GM11168 (cell line): Measurements from ENCODE around the gene SPSB2.

Experiments
- in situ Hi-C: fragments of 300-500 bp; cut with MboI; formaldehyde crosslinking; loops from one replicate; pipeline ENCODE4 v1.12.0; 2022; ENCODE audit warnings: low sequenced_read_pairs; ENCODE audit not compliant: unreplicated experiment

The SPSB2 gene

DNA sequence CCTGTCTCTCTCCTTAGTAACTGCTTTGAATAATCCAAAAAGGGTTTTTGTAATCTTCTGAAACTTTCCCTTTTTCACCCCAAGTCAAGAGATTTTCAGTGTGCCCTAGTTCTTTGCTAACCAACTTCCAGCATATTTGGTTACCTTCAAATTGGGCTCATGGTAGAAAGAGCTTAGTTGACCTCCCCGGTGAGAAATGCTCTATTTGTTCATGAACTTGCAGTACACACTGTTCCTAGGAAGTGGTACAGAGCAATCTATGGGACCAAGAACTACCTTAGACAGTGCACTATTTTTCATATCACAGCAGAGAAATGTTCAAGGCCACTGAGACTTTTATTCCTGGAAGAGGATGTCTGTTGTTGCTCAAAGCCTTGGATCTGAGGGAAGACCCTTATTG lies 19.5 kb downstream of the SPSB2 start:
- in situ Hi-C loops: no loop called here

DNA sequence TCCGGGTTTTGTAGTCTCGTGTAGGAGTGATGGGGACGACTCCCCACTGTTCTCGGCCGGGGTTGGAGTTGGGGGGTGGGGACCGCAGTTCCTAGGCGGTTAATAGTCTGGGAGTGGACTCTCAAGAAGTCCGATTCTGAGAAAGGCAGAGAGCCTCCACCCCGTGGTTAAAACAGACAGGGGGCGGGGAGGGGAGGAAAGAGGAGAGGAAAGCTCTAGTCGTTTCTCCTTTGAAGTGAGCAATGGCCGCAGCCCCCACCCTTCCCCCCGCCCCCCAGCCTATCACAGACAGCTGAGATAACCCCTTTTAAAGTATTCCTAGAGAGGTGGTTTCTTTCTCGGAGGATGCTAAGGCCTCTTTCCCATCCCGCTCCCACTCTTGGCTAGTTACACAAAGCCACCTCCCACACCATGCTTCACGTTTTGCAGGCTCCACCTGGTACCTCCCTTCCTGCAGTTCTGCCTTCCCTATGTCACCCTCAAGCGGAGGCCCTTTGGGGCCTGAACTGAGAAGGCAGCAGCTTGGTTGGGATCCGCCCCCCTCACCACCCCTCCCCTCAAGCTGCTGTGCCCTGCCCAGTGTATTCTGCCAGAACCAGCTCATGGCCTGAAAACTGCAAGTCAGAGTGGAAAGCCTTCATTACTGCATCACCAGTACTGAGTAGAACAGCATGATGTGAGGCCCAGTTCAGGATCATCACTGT lies 20.3 kb downstream of the SPSB2 start:
- in situ Hi-C loops: no loop called here

DNA sequence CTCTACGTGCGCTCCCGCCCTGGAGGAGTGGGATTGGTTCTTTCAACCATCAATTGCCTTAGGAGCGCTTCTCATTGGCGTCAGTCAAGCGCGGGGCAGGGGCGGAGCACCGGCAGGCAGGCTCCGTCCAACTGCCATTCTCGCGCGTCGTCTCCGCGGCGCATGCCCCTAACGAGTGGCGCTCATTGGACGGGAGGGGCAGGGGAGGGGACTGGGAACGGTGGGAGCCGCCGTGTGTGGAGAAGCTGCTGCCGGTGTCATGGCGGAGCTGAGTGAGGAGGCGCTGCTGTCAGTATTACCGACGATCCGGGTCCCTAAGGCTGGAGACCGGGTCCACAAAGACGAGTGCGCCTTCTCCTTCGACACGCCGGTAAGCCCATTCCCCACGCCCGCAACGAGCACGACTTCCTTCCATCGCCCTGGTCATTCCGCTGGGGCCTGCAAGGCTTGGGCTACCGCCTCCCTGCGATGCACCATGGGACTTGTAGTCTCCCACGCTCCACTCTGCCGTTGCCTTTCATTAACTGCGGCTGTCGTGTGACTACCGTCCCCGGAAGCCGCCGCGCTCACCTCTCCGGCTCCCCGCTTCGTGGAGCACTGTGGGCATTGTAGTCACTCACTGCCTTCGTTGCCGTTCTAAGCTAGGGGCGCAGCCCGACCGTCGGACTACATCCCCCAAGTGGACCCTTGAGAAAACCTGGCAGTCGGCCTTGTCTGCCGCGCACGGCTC lies 21.0 kb downstream of the SPSB2 start, which contains the start of gene USP5:
Gene USP5, plus strand, starts transcription at position 230 of the 730 bp plus-strand sequence. Its CDS starts 30 bp downstream, at position 260.
- in situ Hi-C loops: no loop called here

DNA sequence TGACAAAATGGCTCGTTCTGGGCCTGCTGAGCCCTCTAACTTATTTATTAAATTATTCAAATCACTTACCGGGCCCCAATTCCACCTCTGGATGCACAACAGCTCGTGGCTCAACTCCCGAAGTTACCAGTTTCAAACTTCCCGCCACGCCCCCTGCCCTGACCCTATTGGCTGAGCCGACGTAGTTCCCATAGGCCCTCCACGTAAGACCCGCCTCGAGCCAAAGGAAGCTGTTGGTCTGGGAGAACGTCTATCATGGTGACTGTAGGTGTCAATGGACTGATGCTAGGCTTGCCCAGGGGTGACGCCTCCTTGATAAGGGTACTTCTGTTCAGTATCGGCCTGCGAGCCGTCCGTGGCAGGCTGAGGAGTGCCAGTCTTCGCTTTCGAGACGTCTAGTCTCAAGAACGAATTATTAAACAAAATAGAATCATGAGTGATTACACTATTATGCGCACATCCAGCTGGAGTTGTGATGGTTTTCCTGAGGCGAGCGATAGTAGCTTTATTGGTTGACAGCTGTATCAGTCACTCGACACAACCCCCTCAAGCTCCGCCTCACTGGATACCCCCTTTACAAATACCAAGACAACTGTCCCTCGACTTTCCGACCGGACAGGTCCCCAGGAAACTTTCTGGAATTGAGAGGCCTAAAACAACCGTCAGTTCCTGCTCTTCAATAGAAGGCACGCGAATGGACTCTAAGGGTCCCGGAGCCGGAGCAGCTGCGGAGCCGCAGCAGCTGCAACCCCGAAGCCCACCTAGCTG lies 21.8 kb downstream of the SPSB2 start, which contains the start of gene CDCA3:
Gene CDCA3, minus strand, starts transcription at position 134 of the 768 bp plus-strand sequence. CDS start 334 bp downstream, outside the sequence.
- in situ Hi-C loops: no loop called here

GRCh38 chr12:6850796-6851152 lies 22.3 kb downstream of the SPSB2 start:
- in situ Hi-C loops: no loop called here

GRCh38 chr12:6849976-6850560 lies 23.0 kb downstream of the SPSB2 start:
- in situ Hi-C loops: no loop called here

GRCh38 chr12:6849427-6849826 lies 23.7 kb downstream of the SPSB2 start:
- in situ Hi-C loops: no loop called here

DNA sequence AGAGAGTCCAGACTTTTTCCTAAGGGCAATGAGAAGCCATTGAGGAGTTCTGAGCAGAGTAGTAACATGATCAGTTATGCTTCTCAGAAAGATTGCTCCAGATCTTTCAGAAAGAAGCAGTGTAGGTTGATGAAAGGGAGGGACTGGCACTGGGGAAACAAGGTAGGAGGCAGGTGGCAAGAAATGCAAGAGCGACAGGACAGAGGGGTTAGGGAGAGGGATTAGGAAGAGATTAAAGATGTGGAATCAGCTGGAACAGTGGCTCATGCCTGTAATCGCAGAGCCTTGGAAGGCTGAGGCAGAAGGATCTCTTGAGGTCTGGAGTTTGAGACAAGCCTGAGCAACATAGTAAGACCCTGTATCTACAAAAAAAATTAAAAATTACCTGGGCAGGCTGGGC lies 25.4 kb downstream of the SPSB2 start:
- in situ Hi-C loops: no loop called here

GRCh38 chr12:6846316-6846869 lies 26.7 kb downstream of the SPSB2 start:
- in situ Hi-C loops: no loop called here

DNA sequence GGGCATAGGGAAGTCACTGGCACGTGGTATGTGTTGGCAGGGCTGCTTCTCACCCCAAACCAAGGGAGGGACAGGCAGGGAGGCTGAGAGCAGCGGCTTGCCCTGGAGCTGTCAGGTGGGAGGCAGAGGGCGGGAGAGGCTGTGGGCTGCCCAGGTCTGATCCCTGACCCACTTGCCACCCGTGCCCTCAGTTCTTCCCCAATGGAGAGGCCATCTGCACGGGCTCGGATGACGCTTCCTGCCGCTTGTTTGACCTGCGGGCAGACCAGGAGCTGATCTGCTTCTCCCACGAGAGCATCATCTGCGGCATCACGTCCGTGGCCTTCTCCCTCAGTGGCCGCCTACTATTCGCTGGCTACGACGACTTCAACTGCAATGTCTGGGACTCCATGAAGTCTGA lies 27.7 kb downstream of the SPSB2 start:
- in situ Hi-C loops: no loop called here

- in situ Hi-C loops: no loop called here
Observed at GRCh38 chr12:6843118-6843902, 29.8 kb downstream of the SPSB2 start.

GRCh38 chr12:6842075-6842474 lies 31.0 kb downstream of the SPSB2 start:
- in situ Hi-C loops: no loop called here

- in situ Hi-C loops: no loop called here
Observed at GRCh38 chr12:6840761-6841515, 32.2 kb downstream of the SPSB2 start, which contains the start of gene GNB3. Gene GNB3 (plus strand): TSS chr12:6840925. CDS start chr12:6841288, 363 bp downstream.

DNA sequence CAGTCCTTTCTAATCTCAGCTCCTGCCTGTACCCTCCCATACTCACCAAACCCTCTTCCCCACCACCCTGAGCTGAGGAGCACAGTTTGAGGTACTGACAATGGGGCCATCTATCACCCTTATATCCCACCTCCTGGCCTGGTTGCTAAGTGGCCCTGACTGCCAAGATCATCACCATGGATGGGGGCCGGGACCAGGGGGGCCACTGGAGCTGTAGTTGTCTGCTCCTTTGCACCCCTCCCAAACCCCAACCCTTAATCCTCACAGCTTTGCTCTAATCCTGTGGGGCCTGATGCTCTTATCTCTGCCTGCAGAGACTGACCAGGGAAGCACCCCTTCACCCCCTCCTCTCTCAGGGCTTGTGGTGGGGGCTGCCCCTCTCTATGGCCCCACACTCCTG lies 32.8 kb downstream of the SPSB2 start:
- in situ Hi-C loops: no loop called here

DNA sequence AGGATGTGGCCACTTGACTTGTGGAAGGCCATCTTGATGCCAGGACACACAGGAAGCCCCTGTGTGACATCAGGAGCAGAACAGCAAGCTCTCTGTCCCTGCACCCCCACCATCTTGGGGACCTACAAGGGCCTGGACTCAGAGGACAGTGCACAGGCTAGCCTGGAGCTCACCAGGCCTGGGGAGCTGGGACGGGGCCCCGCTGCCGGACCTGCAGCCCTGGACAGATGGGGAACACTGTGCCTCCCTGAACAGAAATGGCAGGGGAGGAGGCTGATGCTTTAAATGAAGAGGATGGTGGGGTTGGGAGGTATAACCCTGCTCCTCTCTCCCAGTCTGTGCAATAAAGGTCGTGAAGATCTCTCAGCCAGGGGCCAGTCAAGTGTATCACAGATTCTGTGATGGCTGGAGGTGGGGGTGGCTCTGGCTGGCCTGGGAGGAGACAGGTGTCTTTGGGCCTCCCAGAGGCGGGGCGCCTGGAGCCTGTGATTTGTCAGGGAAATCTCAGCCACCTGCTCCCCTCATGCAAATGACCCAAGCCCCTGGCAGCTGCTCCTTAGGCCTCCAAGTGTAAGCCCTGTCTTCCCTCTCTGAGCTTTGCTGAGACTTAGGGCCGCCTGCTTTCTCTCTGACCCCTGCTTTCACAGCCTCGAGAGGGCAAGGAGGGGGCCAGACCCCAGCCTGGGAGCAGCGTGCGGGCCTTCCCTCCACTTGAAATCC lies 33.5 kb downstream of the SPSB2 start:
- in situ Hi-C loops: no loop called here

DNA sequence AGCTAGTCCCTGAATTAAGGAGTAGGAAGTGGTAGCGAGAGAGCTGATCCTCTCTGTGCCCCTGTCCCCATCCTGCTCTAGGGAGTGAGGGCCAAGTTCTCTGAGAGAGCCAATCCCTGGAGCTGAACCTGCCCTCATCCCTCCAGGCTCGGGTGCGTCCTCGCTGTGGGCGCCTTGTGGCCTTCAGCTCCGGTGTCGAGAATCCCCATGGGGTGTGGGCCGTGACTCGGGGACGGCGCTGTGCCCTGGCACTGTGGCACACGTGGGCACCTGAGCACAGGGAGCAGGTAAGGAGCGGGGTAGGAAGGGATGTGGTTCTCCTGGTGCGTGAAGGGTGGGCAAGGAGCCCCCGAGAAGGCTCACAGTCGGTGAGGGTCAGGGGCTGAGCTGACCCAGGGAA lies 34.2 kb downstream of the SPSB2 start:
- in situ Hi-C loops: no loop called here

- in situ Hi-C loops: no loop called here
Observed at GRCh38 chr12:6837370-6838060, 35.6 kb downstream of the SPSB2 start.

- in situ Hi-C loops: no loop called here
Observed at GRCh38 chr12:6836851-6837250, 36.3 kb downstream of the SPSB2 start.
